ENCODE data around the gene FFAR4.
"Not testable (repeated sequence)": the region's sequence is repeated elsewhere in the genome, so short reads cannot be mapped to it uniquely, and the experiment has no call there.

The FFAR4 gene

GRCh38 chr10:93566435-93567276, at the start of gene FFAR4:
Gene FFAR4 (plus strand): TSS chr10:93566665. CDS start chr10:93566721, 56 bp downstream.
- peak in 11 of 56 donors; percentile 4 to 47 (median 18) for DNase-seq

- no peak for DNase-seq
These were observed 47.9 kb upstream of the FFAR4 start for GRCh38 chr10:93518531-93518930.

GRCh38 chr10:93535293-93535692, 31.2 kb upstream of the FFAR4 start:
- no peak for DNase-seq

- not testable (repeated sequence) for DNase-seq
These were observed 25.6 kb upstream of the FFAR4 start for GRCh38 chr10:93540871-93541270.

- peak in 5 of 56 donors; percentile 0 to 16 (median 1) for DNase-seq
These were observed 24.8 kb upstream of the FFAR4 start for GRCh38 chr10:93541402-93542357.

- DNase-seq = no peak
These were observed 24.1 kb upstream of the FFAR4 start for GRCh38 chr10:93542358-93542791.

- not testable (repeated sequence) for DNase-seq
These were observed 19.5 kb upstream of the FFAR4 start for GRCh38 chr10:93546995-93547394.

- no peak for DNase-seq
These were observed 18.9 kb upstream of the FFAR4 start for GRCh38 chr10:93547522-93547921.

- no peak for DNase-seq
These were observed 17.9 kb upstream of the FFAR4 start for GRCh38 chr10:93548376-93549071.

- DNase-seq = no peak
These were observed 15.9 kb upstream of the FFAR4 start for GRCh38 chr10:93550606-93551005.

GRCh38 chr10:93552780-93553179, 13.7 kb upstream of the FFAR4 start:
- DNase-seq = no peak

GRCh38 chr10:93553482-93554315, 12.8 kb upstream of the FFAR4 start:
- no peak for DNase-seq

GRCh38 chr10:93554316-93554663, 12.2 kb upstream of the FFAR4 start:
- no peak for DNase-seq

GRCh38 chr10:93554760-93555432, 11.6 kb upstream of the FFAR4 start:
- peak in 26 of 56 donors; percentile 4 to 75 (median 23) for DNase-seq

- DNase-seq = no peak
These were observed 7.0 kb upstream of the FFAR4 start for GRCh38 chr10:93559490-93559889.

GRCh38 chr10:93560541-93560940, 5.9 kb upstream of the FFAR4 start:
- DNase-seq = no peak

GRCh38 chr10:93565446-93565845, 1.0 kb upstream of the FFAR4 start:
- no peak for DNase-seq

- no peak for DNase-seq
These were observed 1.0 kb downstream of the FFAR4 start for GRCh38 chr10:93567277-93568104.

- no peak for DNase-seq
These were observed 1.6 kb downstream of the FFAR4 start for GRCh38 chr10:93568105-93568390.

All from nucleus accumbens (tissue), 56 donors.